H1 (cell line): ENCODE data around the gene TOGARAM1. TPM values are rescaled to one million over a fixed set of nuclear protein-coding genes. Genes with fewer than 3 reads are reported as not detected.

Experiments used
- CTCF ChIA-PET: fragments of 300-600 bp; sonication (Branson Sonifier 250); formaldehyde crosslinking; loops from one replicate; lab custom pipeline; 2021; ENCODE audit not compliant: partially characterized antibody; lab: Charles Lee
- POLR2A ChIA-PET: fragments of 300-600 bp; sonication (Branson Sonifier 250); formaldehyde crosslinking; loops from one replicate; lab custom pipeline; 2021; ENCODE audit warnings: inconsistent platforms; ENCODE audit not compliant: partially characterized antibody; lab: Charles Lee
- DNase-seq, 2 experiments: peaks; one replicate each; pipeline versions ENCODE4 v3.0.0 to v3.0.0-alpha.2; 2010 to 2022; ENCODE audit warnings: low spot score in 2 of 2, low read depth in 1 of 2, mixed read lengths in 1 of 2
- FAIRE-seq: peaks from 2 replicates; lab custom pipeline; 2011; peaks lifted over from hg19 to GRCh38; lab: Jason Lieb, UNC
- H2AFZ ChIP-seq: 2 replicates; pipeline ENCODE4 v1.8.1; 2012; ENCODE audit warnings: low read length, inconsistent platforms
- H2AK5ac ChIP-seq: 2 replicates; pipeline ENCODE4 v1.6.1; 2013; ENCODE audit warnings: low read depth, low read length
- H2BK120ac ChIP-seq: replicated peaks from 2 replicates; pipeline ENCODE3; 2013; ENCODE audit warnings: low read depth, low read length, inconsistent platforms
- H2BK12ac ChIP-seq: 2 replicates; pipeline ENCODE4 v1.6.1; 2013; ENCODE audit warnings: low read depth, low read length
- H2BK15ac ChIP-seq: 2 replicates; pipeline ENCODE4 v1.6.1; 2013; ENCODE audit warnings: low read length
- H2BK20ac ChIP-seq: 2 replicates; pipeline ENCODE4 v1.6.1; 2013; ENCODE audit warnings: low read length
- H2BK5ac ChIP-seq: 2 replicates; pipeline ENCODE4 v1.6.1; 2013; ENCODE audit warnings: low read depth, low read length
- H3K14ac ChIP-seq: 2 replicates; pipeline ENCODE4 v1.6.1; 2013; ENCODE audit warnings: inconsistent platforms; ENCODE audit not compliant: insufficient read length
- H3K18ac ChIP-seq: 2 replicates; pipeline ENCODE4 v1.6.1; 2013; ENCODE audit warnings: low read length; ENCODE audit errors: extremely low read depth
- H3K23ac ChIP-seq: 2 replicates; pipeline ENCODE4 v1.6.1; 2013; ENCODE audit warnings: inconsistent platforms; ENCODE audit not compliant: insufficient read length
- H3K23me2 ChIP-seq: 2 replicates; pipeline ENCODE4 v1.6.1; 2013; ENCODE audit warnings: low read depth, low read length
- H3K27ac ChIP-seq: 2 replicates; pipeline ENCODE4 v1.6.1; 2011; ENCODE audit warnings: low read depth, low read length, inconsistent platforms
- H3K27me3 ChIP-seq, 4 experiments: replicated peaks in 1 of 4; 1 replicate in 1 of 4; 2 replicates in 3 of 4; pipeline versions ENCODE4 v1.6.1 to v1.8.1; 2011 to 2013; ENCODE audit warnings: low read length in 3 of 4, mild to moderate bottlenecking in 3 of 4, inconsistent platforms in 2 of 4, mixed read lengths in 2 of 4, moderate library complexity in 1 of 4; ENCODE audit not compliant: control insufficient read depth in 3 of 4, insufficient read depth in 3 of 4; ENCODE audit errors: extremely low read depth in 1 of 4
- H3K36me3 ChIP-seq, 4 experiments: 2 replicates each; pipeline versions ENCODE4 v1.6.1 to v1.8.1; 2011 to 2013; ENCODE audit warnings: mild to moderate bottlenecking in 4 of 4, low read length in 3 of 4, moderate library complexity in 2 of 4, control low read depth in 1 of 4, inconsistent platforms in 1 of 4; ENCODE audit not compliant: insufficient read depth in 4 of 4, control insufficient read depth in 2 of 4
- H3K4ac ChIP-seq: replicated peaks from 2 replicates; pipeline ENCODE3; 2013; ENCODE audit warnings: low read length, low read depth, mixed read lengths, inconsistent platforms; ENCODE audit not compliant: insufficient read length
- H3K4me1 ChIP-seq, 4 experiments: replicated peaks in 1 of 4; 1 replicate in 1 of 4; 2 replicates in 3 of 4; pipeline versions ENCODE4 v1.6.1 to v1.8.1; 2011 to 2013; ENCODE audit warnings: low read length in 3 of 4, inconsistent platforms in 2 of 4, mixed read lengths in 1 of 4; ENCODE audit not compliant: insufficient read depth in 4 of 4, control insufficient read depth in 3 of 4
- H3K4me2 ChIP-seq, 2 experiments: 2 replicates each; pipeline versions ENCODE4 v1.6.1 to v1.8.1; 2011 to 2013; ENCODE audit warnings: low read depth in 2 of 2, low read length in 2 of 2, control low read depth in 1 of 2, inconsistent platforms in 1 of 2, mild to moderate bottlenecking in 1 of 2; ENCODE audit not compliant: insufficient read depth in 1 of 2
- H3K4me3 ChIP-seq, 4 experiments: fragments of 200-600, 300-600 bp in 1 of 4; sonication (generic), shearing (Covaris generic), sonication (Bioruptor Twin) in 1 of 4; 2 replicates each; pipeline versions ENCODE4 v1.5.1 to v1.8.1; 2011 to 2016; ENCODE audit warnings: low read length in 4 of 4, low read depth in 3 of 4, control low read depth in 2 of 4, inconsistent platforms in 2 of 4, mild to moderate bottlenecking in 2 of 4, mixed read lengths in 1 of 4, moderate library complexity in 1 of 4; ENCODE audit not compliant: insufficient read depth in 2 of 4; ENCODE audit errors: extremely low read depth in 1 of 4
- H3K56ac ChIP-seq: replicated peaks from 2 replicates; pipeline ENCODE3; 2013; ENCODE audit warnings: low read depth, mild to moderate bottlenecking, mixed read lengths, low read length, inconsistent platforms; ENCODE audit not compliant: insufficient read length
- H3K79me1 ChIP-seq: 2 replicates; pipeline ENCODE4 v1.6.1; 2013; ENCODE audit warnings: low read depth, low read length, control low read depth
- H3K79me2 ChIP-seq, 2 experiments: 2 replicates each; pipeline versions ENCODE4 v1.6.1 to v1.8.1; 2012 to 2013; ENCODE audit warnings: low read length in 2 of 2, mild to moderate bottlenecking in 2 of 2, inconsistent platforms in 1 of 2; ENCODE audit not compliant: insufficient read depth in 2 of 2, control insufficient read depth in 1 of 2
- H3K9ac ChIP-seq, 4 experiments: replicated peaks in 1 of 4; 1 replicate in 1 of 4; 2 replicates in 3 of 4; pipeline versions ENCODE4 v1.6.1 to v1.8.1; 2011 to 2013; ENCODE audit warnings: low read depth in 3 of 4, low read length in 3 of 4, control low read depth in 2 of 4, mild to moderate bottlenecking in 2 of 4, moderate library complexity in 2 of 4, inconsistent platforms in 1 of 4; ENCODE audit errors: extremely low read depth in 1 of 4
- H3K9me3 ChIP-seq, 2 experiments: 2 replicates each; pipeline versions ENCODE4 v1.6.1 to v1.8.1; 2012 to 2013; ENCODE audit warnings: mild to moderate bottlenecking in 2 of 2, moderate library complexity in 2 of 2, control low read depth in 1 of 2, inconsistent platforms in 1 of 2, low read depth in 1 of 2, low read length in 1 of 2, mixed read lengths in 1 of 2; ENCODE audit not compliant: insufficient read depth in 2 of 2
- H4K20me1 ChIP-seq, 2 experiments: replicated peaks in 1 of 2; 2 replicates each; pipeline versions ENCODE3 to v1.8.1; 2011 to 2013; ENCODE audit warnings: inconsistent platforms in 2 of 2, low read length in 2 of 2, mild to moderate bottlenecking in 1 of 2; ENCODE audit not compliant: insufficient read depth in 2 of 2, control insufficient read depth in 1 of 2
- H4K5ac ChIP-seq: 2 replicates; pipeline ENCODE4 v1.6.1; 2013; ENCODE audit warnings: low read length, low read depth, mixed read lengths, inconsistent platforms; ENCODE audit not compliant: insufficient read length
- H4K8ac ChIP-seq: 2 replicates; pipeline ENCODE4 v1.8.0; 2013; ENCODE audit warnings: mild to moderate bottlenecking, moderate library complexity, low read length, inconsistent platforms; ENCODE audit not compliant: insufficient read depth; ENCODE audit errors: extremely low read depth
- H4K91ac ChIP-seq: replicated peaks from 2 replicates; pipeline ENCODE3; 2013; ENCODE audit warnings: low read length, mixed read lengths, inconsistent platforms; ENCODE audit not compliant: insufficient read length
- CBX8 ChIP-seq: fragments of 300-800, 300-1000 bp; sonication (generic); IDR thresholded peaks from 2 replicates; pipeline ENCODE4 v1.7.1; 2016; ENCODE audit warnings: low read depth, low read length, borderline replicate concordance
- CEBPB ChIP-seq: IDR thresholded peaks from 2 replicates; pipeline ENCODE4 v1.6.1; 2012; ENCODE audit warnings: low read depth, low read length
- CHD2 ChIP-seq: IDR thresholded peaks from 2 replicates; pipeline ENCODE4 v1.6.1; 2012; ENCODE audit warnings: low read length, improper control_type of control experiment
- EGR1 ChIP-seq: IDR thresholded peaks from 2 replicates; pipeline ENCODE4 v1.6.1; 2011; ENCODE audit warnings: low read depth, low read length, borderline replicate concordance
- EP300 ChIP-seq, 2 experiments: IDR thresholded peaks; 1 replicate in 1 of 2; 2 replicates in 1 of 2; pipeline ENCODE4 v1.6.1; 2011 to 2012; ENCODE audit warnings: low read depth in 2 of 2, low read length in 2 of 2, mild to moderate bottlenecking in 2 of 2, borderline replicate concordance in 1 of 2, inconsistent platforms in 1 of 2, moderate library complexity in 1 of 2
- GABPA ChIP-seq: IDR thresholded peaks from 2 replicates; pipeline ENCODE4 v1.6.1; 2011; ENCODE audit warnings: mild to moderate bottlenecking, low read length, moderate library complexity, borderline replicate concordance; ENCODE audit not compliant: insufficient read depth
- GTF2F1 ChIP-seq: IDR thresholded peaks from 2 replicates; pipeline ENCODE4 v1.6.1; 2012; ENCODE audit warnings: low read depth, low read length, improper control_type of control experiment, borderline replicate concordance
- KDM4A ChIP-seq: IDR thresholded peaks from one replicate; pipeline ENCODE4 v1.7.1; 2012; ENCODE audit warnings: low read depth, mild to moderate bottlenecking, moderate library complexity, low read length, inconsistent platforms; ENCODE audit not compliant: severe bottlenecking
- MAFK ChIP-seq: IDR thresholded peaks from 2 replicates; pipeline ENCODE4 v1.6.1; 2012; ENCODE audit warnings: low read depth, mild to moderate bottlenecking, improper control_type of control experiment, low read length
- POLR2A ChIP-seq, 2 experiments: IDR thresholded peaks; 1 replicate in 1 of 2; 2 replicates in 1 of 2; pipeline ENCODE4 v1.6.1; 2011; ENCODE audit warnings: low read depth in 2 of 2, low read length in 2 of 2, mild to moderate bottlenecking in 2 of 2; ENCODE audit errors: control extremely low read depth in 1 of 2
- RBBP5 ChIP-seq: IDR thresholded peaks from 2 replicates; pipeline ENCODE4 v1.7.1; 2012; ENCODE audit warnings: low read depth, mild to moderate bottlenecking, inconsistent platforms, low read length, moderate library complexity, borderline replicate concordance
- WGBS, 2 experiments: shearing (Covaris generic) in 1 of 2; methylation state at CpG; one replicate each; pipeline versions ENCODE4 v1.1.6 to v1.1.7; 2013 to 2015; ENCODE audit warnings: low lambda C conversion rate in 2 of 2, mixed read lengths in 2 of 2, inconsistent platforms in 1 of 2, low coverage in 1 of 2, missing lambda C conversion rate in 1 of 2; ENCODE audit not compliant: insufficient replicate concordance in 2 of 2, insufficient coverage in 1 of 2, insufficient read length in 1 of 2; ENCODE audit errors: extremely low coverage in 1 of 2, missing lambda C conversion rate in 1 of 2; 5-methylcytosine and 5-hydroxymethylcytosine counted together
- polyA plus RNA-seq, 7 experiments: library from polyadenylated mRNA; depleted of rRNA in 3 of 7; stranded (reverse) in 5 of 7; unstranded in 2 of 7; fragments of >200 nt in 5 of 7; fragments of 200-250 nt in 2 of 7; gene quantifications; 1 replicate in 5 of 7; 2 replicates in 1 of 7; 4 replicates in 1 of 7; pipeline versions ENCODE4 v1.2.1 to v1.2.3, GENCODE V29; 2011 to 2013; ENCODE audit warnings: missing spikeins in 2 of 7, mixed read lengths in 2 of 7
- total RNA-seq: library from RNA; stranded (reverse); fragmentation: NEBNext Ultra II Directional; extraction: Animal tissue kit (Norgen Biotek cat#: 25700); gene quantifications from 2 replicates; pipeline ENCODE4 v1.2.1, GENCODE V29; 2021

The TOGARAM1 gene
- total and polyA plus RNA-seq, 2 of the 8 experiments (the other 6 are each of a cell fraction or from before 2014, with no cell fraction given) = 2.5 to 6.8 TPM

GRCh38 chr14:45123271-45123670 is 161.3 kb downstream of the TOGARAM1 start:
- H2BK120ac ChIP-seq = no peak overlapping the region
- no peak overlapping the region for H3K4me2 ChIP-seq
- 100% methylated on average over 3 of the region's 3 CpGs; no CpG with 5 or more reads in 1 of the 2 experiments for WGBS, 2 experiments
- no peak overlapping the region for H2AFZ ChIP-seq
- H3K23ac ChIP-seq = no peak overlapping the region
- TF ChIP-seq KDM4A = no peak
- no peak for TF ChIP-seq EGR1
- TF ChIP-seq GABPA = no peak
- TF ChIP-seq RBBP5 = no peak
- TF ChIP-seq CHD2 = no peak
- TF ChIP-seq MAFK = no peak
- TF ChIP-seq CBX8 = no peak
- no peak for TF ChIP-seq EP300 (IDR thresholded peaks at IDR 0.05; ENCODE audit: borderline replicate concordance in 1 of 2, low read depth in 2 of 2, low read length in 2 of 2)
- no peak for TF ChIP-seq POLR2A (IDR thresholded peaks at IDR 0.05; ENCODE audit: control extremely low read depth in 1 of 2, low read depth in 2 of 2, low read length in 2 of 2)
- TF ChIP-seq GTF2F1 = no peak
- TF ChIP-seq CEBPB = no peak
- TF ChIP-seq, all 59 proteins: peak for 0
- Histone ChIP-seq H3K56ac (no peak overlapping the region), H3K9ac (no peak overlapping the region), H3K79me2 (peaks cover 0 to 2% of the 10 kb centered on the region in 2 experiments; a peak in 1 of 4 replicates), H2BK12ac (no peak overlapping the region), H3K27me3 (no peaks in the 10 kb centered on the region), H2AK5ac (no peak overlapping the region), H4K8ac (no peak overlapping the region), H3K4me3 (no peak overlapping the region), H2BK5ac (no peak overlapping the region), H2BK15ac (no peak overlapping the region), H3K79me1 (no peaks in the 10 kb centered on the region), H3K9me3 (no peaks in the 10 kb centered on the region), H4K20me1 (peaks cover 0 to 2% of the 10 kb centered on the region in 2 experiments), H3K4ac (no peak overlapping the region), H4K91ac (no peak overlapping the region), H4K5ac (no peak overlapping the region), H3K23me2 (no peaks in the 10 kb centered on the region), H3K18ac (no peak overlapping the region), H3K36me3 (peaks cover 12 to 81% (median 49%) of the 10 kb centered on the region in 4 experiments), H3K27ac (no peak overlapping the region), H2BK20ac (no peak overlapping the region), H3K14ac (no peak overlapping the region), H3K4me1 (no peaks in the 10 kb centered on the region)
- DNase-seq (no peak), FAIRE-seq (no peak)
- POLR2A ChIA-PET = interaction anchor here (1.1 to 1.3 kb wide), 2 partner anchors 10 to 13 kb away, joined by 3 to 6 read pairs; no protein-coding TSS in a partner anchor
- CTCF ChIA-PET = no interaction called here
